ENCODE results near the gene ENTPD2.

The ENTPD2 gene

DNA sequence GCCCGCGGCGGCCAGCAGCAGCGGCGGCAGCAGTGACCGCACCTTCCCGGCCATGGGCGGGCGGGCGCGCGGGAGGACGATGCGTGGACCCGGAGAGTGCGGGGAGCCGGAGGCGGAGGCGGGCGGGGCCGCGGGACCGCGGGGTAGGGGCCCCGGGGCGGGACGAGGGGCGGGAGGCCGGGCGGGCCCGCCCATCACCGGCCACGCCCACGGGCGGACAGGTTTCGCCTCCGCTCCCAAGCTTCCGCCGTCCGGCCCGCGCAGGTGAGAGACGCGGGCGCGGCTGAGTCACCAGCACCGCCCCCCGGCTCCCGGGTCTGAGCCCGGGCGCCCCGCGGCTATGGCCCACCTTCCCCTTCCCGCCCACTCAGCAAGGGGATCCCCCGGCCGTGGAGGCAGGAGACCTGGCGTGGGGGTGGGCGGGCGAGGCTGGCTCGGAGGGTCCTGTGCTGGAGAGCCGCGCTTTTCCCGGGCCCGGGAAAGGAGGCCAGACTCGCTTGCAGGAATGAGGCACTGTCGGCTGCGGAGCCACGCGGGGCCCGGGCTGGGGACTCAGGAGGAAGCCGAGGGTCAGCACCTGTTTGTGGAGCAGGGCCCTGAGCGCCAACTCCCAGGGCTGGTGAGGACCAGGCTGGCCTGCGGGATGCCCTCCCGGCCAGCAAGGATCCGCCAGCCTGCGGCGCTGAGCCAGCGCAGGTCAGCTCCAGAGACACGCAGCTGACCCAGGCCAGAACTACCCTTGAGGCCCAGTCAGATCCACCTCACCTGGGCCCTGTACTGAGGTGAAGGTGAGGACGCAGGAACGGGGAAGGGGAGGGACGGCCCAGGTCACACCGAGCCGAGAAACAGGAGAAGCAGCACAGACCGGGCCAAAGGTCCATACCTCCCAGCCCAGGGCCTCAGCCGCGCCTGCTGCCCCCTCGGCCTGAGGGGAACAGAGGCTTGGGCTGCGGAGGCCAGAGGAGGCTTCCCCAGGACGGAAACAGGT is at the start of gene ENTPD2:
TSS of gene ENTPD2 (minus strand) at position 118 of the 988 bp plus-strand sequence. CDS start at position 54, 64 bp downstream.
- DNase-seq (ENCODE audit: low spot score), result no peak

DNA sequence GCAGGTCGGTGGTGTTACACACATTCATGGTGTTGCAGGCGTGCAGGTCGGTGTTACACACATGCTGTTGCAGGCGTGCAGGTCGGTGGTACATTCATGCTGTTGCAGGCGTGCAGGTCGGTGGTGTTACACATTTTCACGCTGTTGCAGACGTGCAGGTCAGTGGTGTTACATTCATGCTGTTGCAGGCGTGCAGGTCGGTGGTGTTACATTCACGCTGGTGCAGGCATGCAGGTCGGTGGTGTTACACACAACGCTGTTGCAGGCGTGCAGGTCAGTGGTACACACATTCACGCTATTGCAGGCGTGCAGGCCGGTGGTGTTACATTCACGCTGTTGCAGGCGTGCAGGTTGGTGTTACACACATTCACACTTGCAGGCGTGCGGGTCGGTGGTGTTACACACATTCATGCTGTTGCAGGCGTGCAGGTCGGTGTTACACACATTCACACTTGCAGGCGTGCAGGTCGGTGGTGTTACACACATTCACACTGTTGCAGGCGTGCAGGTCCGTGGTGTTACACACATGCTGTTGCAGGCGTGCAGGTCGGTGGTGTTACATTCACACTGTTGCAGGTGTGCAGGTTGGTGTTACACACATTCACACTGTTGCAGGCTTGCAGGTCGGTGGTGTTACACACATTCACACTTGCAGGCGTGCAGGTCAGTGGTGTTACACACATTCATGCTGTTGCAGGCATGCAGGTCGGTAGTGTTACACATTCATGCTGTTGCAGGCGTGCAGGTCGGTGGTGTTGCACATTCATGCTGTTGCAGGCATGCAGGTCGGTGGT is 49.5 kb upstream of the ENTPD2 start:
- no peak for DNase-seq (ENCODE audit: low spot score)

DNA sequence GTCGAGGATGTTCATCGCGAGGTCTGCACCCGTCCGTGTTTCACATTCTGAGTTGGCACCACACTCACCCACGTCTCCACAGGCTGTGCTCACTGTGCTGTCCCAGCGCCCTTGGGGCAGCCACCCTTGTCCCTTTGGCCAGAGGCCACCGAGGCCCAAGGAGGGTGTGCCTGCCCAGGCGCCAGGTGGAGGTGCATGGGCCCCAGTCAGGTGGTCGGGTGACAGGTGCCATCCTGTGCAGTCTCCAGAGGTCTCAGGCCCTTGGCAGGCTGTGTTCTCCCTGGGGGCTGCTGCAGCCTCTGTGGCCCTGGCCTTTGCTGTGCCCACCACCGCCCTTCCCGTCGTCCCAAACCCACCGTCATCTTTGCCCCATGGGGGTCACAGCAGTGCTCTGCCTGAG is 45.4 kb upstream of the ENTPD2 start:
- no peak for DNase-seq (ENCODE audit: low spot score)

DNA sequence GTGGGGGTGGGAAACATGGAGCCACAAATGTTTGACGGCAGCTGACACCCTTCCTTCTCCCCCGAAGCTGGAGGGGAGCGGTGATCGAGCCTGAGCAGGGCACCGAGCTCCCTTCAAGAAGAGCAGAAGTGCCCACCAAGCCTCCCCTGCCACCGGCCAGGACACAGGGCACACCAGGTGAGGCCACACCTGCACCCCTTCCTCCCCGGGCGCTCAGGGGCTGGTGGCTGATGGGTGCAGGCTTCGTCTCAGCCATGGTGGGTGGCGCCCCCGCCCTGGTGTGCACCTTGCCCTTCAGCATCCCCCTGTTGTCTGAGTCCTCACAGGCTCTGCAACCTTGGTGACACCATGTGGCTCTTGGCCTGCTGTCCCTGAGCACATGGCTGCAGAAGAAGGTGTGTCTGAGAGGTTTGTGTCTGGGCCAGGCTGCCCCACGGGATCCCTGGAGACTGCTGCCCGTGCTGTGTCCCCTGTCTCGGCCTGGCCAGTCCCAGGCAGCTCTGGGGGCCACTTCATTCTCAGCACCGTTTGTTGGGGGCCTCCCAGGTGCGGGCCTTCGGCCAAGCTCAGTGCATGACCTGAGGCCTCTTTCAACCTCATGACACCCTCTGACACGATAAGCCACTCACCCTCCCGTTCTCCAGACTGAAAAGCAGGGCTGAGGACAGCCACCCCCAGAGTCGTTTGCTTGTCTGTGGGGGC is 44.1 kb upstream of the ENTPD2 start:
- no peak for DNase-seq (ENCODE audit: low spot score)

DNA sequence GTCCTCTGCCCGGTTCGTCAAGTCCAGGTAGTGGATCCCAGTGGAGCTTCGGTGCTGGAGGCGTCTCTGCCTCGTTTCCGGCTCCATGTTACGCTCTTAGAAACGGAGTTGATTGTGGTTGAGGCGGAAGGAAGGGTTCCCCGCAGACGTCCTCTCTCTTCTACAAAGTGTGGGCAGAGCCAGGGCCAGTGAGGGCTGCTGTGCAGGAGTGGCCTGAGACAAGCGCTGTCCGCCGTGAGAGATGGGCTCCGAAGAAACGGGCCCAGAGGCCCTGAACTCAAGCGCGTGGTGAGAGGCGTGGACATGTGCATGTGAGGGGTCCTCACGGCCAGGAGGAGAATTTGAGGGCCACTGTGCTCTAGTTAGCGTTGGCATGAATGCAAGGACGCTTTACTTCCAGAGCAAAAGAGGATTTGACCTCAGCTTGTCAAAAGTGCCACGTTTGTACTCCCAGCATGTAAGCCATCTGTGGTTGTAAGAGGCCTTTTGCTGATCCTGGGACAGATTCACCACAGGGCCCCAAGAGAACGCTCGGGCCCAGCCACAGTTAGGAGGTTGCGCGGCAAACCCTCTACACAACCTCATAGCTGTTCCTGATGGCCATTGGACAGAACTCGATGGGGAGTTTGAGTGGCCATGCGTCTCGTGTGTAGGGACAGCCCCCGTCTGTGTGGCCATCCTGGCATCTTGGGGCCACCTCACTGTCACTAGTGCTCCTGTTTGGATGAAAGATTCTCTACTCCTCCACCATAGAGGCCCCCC is 43.1 kb upstream of the ENTPD2 start:
- no peak for DNase-seq (ENCODE audit: low spot score)

DNA sequence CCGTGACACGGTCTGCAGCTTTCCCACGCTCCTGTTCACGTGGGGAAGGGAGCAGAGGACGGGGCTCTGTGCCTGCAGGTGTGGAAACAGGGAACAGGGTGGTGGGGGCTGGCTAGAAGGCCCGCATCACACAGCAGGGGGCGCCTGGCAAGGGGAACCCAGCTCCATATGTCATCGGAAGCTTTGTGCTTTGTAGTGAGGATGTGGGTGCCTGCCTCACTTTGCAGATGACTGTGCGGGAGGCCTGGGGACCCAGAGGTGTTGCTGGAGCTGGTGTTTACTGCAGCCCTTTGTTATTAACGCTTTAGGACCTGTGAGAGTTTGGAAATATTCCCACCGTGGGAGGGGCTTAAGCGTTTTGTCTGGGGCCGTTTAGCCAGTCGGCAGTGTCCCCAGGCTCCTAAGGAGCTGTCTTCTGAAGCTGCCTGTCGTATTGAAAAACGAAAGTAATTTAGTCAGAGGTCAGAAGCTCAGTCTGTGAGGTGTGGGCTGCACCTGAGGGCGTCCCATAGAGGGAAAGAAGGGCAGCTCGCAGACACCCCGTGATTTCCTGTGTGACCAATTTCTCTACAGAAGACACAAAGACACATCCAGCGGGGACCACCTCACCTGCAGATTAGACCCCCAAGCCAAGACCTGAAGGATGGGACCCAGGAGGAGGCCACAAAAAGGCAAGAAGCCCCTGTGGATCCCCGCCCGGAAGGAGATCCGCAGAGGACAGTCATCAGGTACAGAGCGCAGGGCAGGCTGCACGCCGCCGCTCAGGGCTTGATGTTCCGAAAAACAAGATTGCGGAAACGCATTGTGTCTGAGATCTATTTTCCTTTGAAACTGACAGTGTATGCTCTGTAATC is 42.0 kb upstream of the ENTPD2 start:
- no peak for DNase-seq (ENCODE audit: low spot score)

DNA sequence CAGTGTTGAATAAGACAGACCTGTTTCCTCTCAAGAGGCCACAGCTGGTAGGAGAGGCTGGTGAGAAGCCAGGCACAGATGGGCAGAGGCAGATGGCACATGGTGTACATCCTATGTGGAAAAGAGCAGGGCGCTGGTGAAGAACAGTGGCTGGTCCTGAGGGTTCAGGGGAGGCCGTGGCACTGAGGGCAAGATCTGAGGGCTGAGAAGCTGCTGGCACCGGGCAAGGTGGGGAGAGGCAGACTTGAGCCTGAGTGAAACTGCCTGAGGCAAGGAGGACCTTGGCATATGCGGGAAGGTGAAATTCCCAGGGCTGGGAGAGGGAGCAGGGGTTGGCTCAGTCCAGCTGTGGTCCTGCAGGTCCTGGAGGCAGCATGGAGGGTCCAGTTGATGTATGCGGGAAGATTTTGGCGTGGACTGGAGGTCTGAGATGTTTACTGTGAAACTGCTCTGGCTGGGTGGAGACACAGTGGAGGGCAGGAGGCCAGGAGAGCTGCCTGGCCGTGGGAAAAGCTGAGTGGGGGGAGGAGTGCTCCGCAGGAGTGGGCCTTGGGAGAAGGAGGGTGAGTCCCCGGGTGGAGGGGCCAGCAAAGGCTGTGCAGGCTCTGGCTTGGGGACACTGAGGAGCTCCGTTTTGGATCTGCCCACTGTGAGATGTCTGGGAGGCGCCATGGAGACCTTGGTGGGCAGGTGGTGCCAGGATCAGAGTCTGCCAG is 35.5 kb upstream of the ENTPD2 start:
- DNase-seq (ENCODE audit: low spot score), result no peak

DNA sequence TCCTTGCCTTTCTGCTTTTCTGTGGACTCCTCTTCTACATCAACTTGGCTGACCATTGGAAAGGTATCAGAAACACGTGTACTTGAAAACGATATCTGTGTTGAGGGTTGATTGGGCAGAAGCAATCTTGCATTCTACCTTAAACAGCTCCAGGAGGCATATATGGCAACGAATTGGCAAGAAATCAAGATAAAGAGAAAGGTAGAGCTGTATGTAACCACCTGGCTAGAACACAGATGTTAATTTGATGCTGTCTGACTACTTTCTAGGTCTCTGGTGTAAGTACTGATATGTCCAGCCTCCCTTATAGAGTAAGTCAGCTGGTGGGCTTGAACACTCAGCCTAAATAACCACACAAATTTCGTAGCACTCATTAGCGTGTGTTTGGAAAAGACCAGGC is 34.3 kb upstream of the ENTPD2 start:
- no peak for DNase-seq (ENCODE audit: low spot score)

DNA sequence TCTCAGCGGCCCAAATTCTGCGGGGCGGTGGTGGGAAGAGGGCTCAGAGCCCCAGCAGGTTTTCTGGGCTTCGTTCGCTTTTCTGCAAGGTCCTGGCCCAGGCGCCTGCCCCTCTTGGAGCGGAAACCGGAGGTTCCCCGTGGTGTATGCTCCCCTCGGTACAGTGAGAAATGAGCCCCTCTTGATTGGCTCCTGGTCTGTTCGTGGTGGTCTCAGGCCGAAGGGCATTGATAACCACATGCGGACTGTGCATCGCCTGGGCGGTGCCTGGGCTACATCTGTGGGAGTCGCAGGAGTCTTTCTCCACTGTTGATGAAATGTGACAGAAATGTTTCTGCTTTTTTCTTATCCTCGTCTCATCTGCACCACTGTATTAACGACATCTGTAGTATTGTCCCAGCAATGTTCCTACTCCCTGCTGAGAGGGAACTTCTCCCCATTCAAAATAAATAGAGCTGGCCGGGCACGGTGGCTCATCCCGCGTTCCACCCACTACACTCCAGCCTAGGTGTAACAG is 33.6 kb upstream of the ENTPD2 start:
- no peak for DNase-seq (ENCODE audit: low spot score)

DNA sequence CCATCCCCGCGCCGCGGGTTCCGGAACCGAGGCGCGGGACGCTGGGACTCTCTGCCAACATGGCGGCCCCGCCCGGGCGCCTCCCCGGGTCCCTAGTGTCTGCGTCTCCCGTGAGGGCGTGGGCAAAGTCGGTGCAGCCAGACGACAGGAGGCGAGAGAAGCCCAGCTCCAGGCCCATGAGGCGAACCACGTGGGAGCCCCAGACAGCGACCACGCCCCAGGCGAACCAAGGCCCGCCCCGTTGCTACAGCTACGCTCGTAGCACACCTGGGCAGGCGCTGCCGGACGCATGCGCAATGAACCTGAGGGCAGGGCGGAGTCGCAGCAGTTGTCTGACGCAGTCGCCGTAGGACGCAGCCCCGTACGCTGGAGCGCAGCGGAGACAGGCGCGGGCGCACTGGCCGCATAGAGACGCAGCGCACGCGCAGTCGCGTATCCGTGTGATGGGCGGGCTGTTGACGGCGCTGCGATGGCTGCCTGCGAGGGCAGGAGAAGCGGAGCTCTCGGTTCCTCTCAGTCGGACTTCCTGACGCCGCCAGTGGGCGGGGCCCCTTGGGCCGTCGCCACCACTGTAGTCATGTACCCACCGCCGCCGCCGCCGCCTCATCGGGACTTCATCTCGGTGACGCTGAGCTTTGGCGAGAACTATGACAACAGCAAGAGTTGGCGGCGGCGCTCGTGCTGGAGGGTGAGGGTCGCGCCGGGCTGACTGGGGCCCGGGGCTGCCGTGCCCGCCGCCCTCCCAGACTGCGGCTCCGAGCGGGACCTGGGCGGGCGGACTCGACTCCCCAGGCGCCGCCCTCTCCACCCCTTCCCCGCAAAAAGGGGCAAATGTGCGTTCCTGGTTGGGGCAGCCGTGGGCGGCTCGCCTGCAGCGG is 32.9 kb upstream of the ENTPD2 start, which contains the start of gene MAN1B1:
TSS of gene MAN1B1 (plus strand) at position 455 of the 878 bp plus-strand sequence. CDS start at position 470, 15 bp downstream.
- peak; percentile 98 for DNase-seq (ENCODE audit: low spot score)

DNA sequence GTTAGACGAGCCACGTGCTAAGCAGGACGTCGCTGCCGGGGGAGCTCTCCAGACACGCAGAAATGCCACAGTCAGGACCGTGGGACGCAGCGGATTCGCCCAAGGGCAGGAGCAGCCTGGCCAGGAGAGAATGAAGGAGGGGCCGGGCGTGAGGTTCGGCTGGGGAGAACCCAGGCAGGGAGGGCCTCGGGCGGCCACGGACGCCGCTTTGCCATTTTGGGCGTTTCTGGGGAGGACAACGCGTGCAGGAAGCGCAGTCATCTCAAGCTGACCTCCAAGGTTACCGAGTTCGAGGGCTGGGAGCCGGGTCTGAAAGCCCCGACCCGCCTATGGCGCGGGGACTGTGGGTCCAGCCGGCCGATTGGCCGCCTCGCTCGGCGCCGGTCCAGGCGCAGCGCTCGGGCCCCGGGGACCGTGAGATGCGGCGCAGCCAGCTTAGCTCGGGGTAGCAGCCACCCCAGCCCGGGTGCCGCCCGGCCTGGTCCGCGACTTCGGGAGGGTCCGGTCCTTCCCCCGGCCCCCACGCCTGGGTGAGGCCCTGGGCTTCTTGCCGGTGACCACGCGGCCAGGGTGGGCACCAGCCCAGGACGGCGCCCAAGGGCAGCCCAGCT is 32.2 kb upstream of the ENTPD2 start:
- no peak for DNase-seq (ENCODE audit: low spot score)

DNA sequence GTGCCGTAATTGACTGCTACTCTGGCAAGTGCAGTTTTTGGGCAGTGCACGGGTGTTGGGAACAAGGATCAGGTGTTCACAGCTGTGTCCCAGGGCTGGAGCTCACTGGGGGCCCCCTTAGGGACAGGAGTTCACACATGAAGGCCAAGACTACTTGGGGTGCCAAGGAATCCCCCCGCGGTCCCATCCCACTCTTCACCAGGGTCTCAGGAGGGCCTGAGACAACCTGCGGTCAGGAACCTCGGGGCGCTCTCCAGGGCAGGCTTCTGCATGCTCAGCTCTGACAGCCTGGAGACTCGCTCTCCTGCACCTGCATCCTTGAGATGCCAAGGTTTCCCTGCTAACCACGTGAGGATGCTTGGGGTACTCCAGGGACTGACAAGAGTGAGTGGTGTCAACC is 30.7 kb upstream of the ENTPD2 start:
- no peak for DNase-seq (ENCODE audit: low spot score)

DNA sequence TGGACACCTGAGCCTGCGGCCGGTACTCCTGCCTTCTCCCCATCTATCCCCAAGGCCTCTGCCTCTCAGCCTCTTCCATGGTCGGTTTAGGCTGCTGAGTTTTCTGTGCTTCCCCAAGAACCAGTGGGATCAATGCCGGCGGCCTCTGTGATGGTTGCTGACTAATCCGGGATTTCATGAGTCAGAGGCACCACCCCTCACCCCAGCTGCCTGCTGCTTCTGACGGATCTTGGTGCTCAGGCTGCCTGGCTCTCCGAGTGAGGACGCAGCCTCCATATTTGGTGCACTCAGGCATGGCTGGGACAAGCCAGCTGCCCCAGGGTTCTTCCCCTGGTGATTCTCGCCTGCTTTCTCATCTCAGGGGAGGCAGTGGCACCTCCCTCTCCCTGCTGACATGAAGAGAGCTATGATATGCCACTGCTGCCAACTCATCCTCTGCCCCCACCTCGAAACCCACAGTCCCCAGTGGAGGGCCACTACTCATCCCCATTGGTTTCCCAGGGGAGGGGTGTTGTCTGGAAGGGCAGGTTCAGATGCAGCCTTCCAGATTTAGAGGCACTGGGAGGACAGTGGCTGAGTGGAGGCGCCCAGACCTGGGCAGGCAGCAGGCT is 29.6 kb upstream of the ENTPD2 start:
- DNase-seq (ENCODE audit: low spot score), result peak; percentile 46

DNA sequence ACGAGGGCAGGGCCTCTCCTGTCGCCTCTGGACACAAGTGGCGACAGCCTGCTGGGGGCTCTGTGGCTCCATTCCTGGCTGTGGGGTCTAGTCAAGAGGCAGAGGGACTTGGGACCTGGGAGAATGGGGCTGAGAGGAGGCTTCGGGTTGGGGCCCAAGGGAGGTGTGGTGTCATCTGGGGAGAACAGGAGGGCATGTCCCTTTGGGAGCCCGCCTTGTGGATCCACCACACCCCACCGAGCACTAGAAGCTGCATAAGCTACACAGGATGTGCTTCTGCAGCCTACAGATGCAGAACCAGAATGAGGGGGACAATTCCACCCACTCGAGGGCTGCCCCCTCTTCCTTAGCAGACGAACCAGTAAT is 29.0 kb upstream of the ENTPD2 start:
- no peak for DNase-seq (ENCODE audit: low spot score)

DNA sequence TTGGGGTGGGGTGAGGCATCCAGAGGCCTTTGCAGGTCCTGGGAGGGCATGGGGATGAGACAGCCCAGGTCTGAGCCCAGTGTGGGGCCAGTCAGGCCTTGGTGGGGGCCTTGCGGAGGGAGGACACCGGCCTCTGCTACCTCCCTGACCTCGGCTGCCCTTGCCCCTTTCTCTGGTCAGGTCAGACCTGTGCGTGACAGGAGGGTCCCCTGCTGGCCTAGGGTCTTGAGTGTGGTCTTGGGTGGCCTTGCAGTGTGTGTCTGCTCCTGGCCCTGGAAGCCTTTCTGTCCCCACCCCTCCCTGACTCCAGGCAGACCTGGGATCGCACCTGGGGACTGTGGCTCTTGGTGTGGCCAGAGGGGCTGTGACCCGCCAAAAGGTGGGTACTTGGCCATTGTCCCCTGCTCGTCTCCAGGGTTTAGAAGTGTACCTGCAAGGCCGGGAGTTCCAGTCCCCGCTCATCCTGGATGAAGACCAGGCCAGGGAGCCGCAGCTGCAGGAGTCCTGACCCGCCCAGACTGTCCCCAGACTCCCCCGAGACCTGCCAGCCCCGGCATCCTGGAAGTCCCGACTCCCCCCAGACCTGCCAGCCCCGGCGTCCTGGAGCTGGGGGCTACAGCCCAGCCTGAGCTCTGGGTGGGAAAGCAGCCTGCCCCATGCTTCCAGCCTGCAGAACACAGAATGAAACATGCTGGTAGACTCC is 28.5 kb upstream of the ENTPD2 start:
- DNase-seq (ENCODE audit: low spot score), result no peak

DNA sequence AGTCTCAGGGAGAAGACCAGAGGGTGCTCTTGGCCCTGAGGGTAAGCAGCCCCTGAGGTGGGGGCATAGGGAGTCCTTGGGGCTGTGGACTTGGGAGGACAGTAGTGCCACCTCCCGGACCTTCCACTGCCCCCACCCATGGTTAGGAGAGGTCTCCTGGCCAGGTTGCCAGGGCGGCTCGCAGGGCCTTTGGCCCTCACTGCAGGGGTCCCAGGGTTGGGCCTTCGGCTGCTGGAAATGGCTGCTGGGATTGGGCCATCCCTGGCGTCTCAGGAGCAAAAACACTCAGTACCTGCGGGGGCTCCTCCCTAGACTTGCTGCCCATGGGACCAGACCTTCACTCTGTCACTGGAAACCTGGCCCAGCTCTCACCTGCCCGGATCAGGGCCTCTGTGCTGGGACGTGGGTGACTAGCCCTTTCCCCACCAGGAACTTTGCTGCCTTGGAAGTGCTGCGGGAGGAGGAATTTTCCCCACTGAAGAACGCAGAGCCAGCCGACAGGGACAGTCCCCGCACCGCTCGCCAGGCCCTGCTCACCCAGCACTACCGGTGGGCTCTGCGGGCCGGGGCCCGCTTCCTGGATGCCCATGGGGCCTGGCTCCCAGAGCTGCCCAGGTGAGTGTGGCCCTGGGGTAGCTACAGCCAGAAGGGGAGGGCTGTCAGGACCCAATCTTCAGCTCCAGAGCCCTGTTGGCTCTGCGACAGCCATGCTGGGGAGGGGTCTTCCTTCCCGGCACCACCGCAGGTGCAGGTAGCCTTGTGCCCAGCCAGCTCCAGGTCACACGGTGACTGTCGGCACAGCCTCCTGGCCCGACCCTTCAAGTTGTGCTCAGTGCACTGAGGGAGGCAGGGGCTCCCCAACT is 26.6 kb upstream of the ENTPD2 start:
- DNase-seq (ENCODE audit: low spot score), result no peak
